Stimulated activated naive CD8-positive, alpha-beta T cell treated with anti-CD3 and anti-CD28 coated beads, Interleukin-15, amount 100 ng/mL, for 72 hours (primary cell): ENCODE measurements around the gene LLPH.
A peak's percentile ranks its signal among the peaks of the same experiment; 100 is the strongest.

ENCODE experiments used
- ATAC-seq: fragments of 150-1000 bp; cut with Tn5 transposase; 2 replicates; pipeline ENCODE4 v1.10.0; 2021; ENCODE audit warnings: mild to moderate bottlenecking, moderate library complexity
- DNase-seq, 2 donors: peaks; one replicate each; pipeline ENCODE4 v3.0.0; 2021 to 2022
- H3K27ac Mint-ChIP-seq, 2 donors: one replicate each; pipeline ENCODE4 v1.8.0; 2022; ENCODE audit warnings: mild to moderate bottlenecking in 2 of 2, mixed read lengths in 2 of 2, moderate library complexity in 2 of 2
- H3K27me3 Mint-ChIP-seq: one replicate; pipeline ENCODE4 v1.8.0; 2022; ENCODE audit warnings: mixed read lengths
- H3K4me1 Mint-ChIP-seq: one replicate; pipeline ENCODE4 v1.8.0; 2022; ENCODE audit warnings: mild to moderate bottlenecking, mixed read lengths
- H3K4me3 Mint-ChIP-seq, 2 donors: one replicate each; pipeline ENCODE4 v1.8.0; 2022; ENCODE audit warnings: mild to moderate bottlenecking in 2 of 2, mixed read lengths in 2 of 2, moderate library complexity in 1 of 2
- H3K9me3 Mint-ChIP-seq, 2 donors: one replicate each; pipeline ENCODE4 v1.8.0; 2022; ENCODE audit warnings: mixed read lengths in 2 of 2

Gene LLPH

DNA sequence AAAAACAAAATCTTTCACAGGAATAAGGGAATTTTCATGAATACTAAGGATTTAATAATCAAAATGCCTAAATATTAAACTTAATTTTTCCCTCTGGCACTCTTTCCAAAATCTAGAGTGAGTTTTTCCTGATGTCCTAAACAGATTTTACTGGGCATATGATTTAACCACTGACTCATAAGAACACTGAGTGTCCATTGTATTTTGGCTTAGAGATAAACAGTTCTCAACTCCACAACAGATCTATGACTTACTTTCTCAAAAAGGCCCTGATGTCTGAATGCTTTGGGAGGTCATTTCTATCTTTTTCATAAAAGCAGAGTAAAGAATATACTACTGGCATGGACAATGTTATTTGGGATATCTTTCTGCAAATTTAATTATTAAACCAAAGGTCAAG lies 24.2 kb upstream of the LLPH start:
- DNase-seq, result no peak
- H3K27me3 Mint-ChIP-seq, result no peaks in the 10 kb centered on the region

DNA sequence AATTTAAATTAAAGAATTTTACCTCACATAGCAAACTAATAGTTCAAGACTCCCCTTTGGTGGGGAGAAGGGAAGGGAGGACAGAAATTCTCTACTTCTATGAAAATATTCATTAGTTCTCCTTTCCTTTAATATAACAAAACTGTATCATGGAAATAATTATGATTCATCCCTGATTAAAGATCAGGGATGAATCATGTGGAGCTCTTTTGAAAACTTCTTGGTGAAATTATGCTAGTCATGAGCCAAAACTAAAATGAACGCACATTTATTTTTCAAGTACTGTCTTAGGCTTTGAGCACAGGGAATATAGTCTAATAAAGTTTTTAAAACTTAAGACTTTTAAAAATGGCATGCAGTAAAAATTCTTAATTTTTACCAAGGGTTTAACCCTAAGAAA lies 22.2 kb upstream of the LLPH start:
- no peak overlapping the region for H3K27ac Mint-ChIP-seq
- H3K4me1 Mint-ChIP-seq, result peaks cover 28% of the 10 kb centered on the region
- ATAC-seq, result no peak
- no peak overlapping the region for H3K4me3 Mint-ChIP-seq
- DNase-seq, result no peak
- H3K27me3 Mint-ChIP-seq, result no peaks in the 10 kb centered on the region
- no peaks in the 10 kb centered on the region for H3K9me3 Mint-ChIP-seq

More for the DNA sequence above, 24.2 kb upstream of the LLPH start:
- ATAC-seq, result no peak
- peaks cover 42% of the 10 kb centered on the region for H3K4me1 Mint-ChIP-seq
- no peaks in the 10 kb centered on the region for H3K9me3 Mint-ChIP-seq
- no peak overlapping the region for H3K4me3 Mint-ChIP-seq
- peak overlapping the region in 1 of 2 donors; percentile 48 for H3K27ac Mint-ChIP-seq

GRCh38 chr12:66149702-66150398 lies 19.3 kb upstream of the LLPH start:
- no peak for ATAC-seq
- no peak overlapping the region for H3K27ac Mint-ChIP-seq
- no peaks in the 10 kb centered on the region for H3K9me3 Mint-ChIP-seq
- no peaks in the 10 kb centered on the region for H3K27me3 Mint-ChIP-seq
- no peak overlapping the region for H3K4me3 Mint-ChIP-seq
- no peak for DNase-seq
- H3K4me1 Mint-ChIP-seq, result peaks cover 17% of the 10 kb centered on the region

DNA sequence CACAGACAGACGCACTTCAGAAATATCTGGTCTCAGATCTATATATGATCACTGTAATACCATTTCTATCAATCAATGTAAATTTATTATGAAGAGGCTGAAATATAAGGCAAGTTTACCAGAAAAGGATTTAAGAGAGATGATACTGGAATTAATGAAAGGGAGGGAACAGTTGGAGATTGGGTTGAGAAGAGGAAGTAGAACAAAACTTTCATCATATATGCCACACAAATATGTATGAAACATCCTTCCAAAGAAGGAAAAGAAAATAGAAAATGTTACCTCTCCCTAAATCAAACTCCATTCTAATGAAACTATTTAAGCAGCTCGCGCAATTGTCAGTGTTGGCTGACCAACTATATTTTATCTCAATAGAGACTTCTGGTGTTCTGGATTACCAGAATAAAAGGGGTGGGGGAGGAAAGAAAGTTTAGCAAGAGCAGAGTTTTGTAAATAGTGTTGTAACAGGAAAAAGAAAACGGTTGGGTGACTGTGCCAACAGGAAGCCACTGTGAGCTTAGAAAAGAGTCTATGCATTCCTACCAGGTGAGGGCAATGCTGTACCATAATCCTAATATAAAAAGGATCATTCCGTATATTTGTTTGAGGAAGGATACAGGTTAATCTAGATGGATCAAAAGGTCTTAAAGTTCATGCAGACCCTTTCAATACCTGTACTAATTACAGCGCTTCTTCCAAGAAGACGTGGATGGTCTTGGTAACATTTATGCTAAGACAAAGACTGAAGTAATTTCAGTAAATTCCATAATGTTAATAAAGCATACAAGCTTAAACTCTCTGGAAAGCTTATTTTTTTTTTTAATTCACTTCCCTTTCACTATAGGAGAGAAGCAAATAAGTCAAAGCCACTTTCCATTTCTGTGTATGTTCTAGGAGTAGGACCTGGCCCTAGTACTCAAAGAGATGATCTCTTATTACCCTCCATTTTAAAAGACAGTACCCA lies 14.5 kb upstream of the LLPH start:
- no peak for DNase-seq
- Mint-ChIP-seq H3K9me3 (peaks cover 8 to 17% of the 10 kb centered on the region in 2 donors), H3K4me3 (no peak overlapping the region), H3K27me3 (no peaks in the 10 kb centered on the region), H3K4me1 (peaks cover 11% of the 10 kb centered on the region), H3K27ac (peak overlapping the region; percentile 3 to 32)
- peak; percentile 66 for ATAC-seq

DNA sequence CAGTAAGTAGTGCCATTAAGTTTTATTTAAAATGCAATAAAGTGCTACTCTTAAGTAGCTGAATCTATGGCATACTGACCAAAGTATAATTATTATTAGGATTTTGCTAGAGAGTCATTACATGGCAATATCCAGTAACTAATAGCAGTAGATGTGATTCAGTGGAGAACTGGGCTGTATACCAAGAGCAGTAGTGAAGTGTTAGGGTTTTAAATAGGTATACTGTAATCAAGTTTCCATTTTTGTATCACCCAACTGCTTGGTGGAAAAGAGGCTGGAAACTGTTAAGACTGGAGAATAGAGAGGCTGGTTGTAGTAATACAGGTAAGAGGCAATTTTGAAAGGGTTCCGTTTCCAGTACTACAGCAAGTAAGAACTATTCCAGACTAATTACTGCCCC lies 13.3 kb upstream of the LLPH start:
- no peak for ATAC-seq
- Mint-ChIP-seq H3K27ac (no peak overlapping the region), H3K27me3 (no peaks in the 10 kb centered on the region), H3K4me1 (peaks cover 11% of the 10 kb centered on the region), H3K4me3 (no peak overlapping the region), H3K9me3 (peaks cover 11 to 20% of the 10 kb centered on the region in 2 donors)
- no peak for DNase-seq

- peaks cover 11 to 20% of the 10 kb centered on the region in 2 donors for H3K9me3 Mint-ChIP-seq
- H3K4me1 Mint-ChIP-seq, result peaks cover 11% of the 10 kb centered on the region
- no peak overlapping the region for H3K4me3 Mint-ChIP-seq
- DNase-seq (no peak), ATAC-seq (no peak)
- no peaks in the 10 kb centered on the region for H3K27me3 Mint-ChIP-seq
- no peak overlapping the region for H3K27ac Mint-ChIP-seq
These were observed 12.3 kb upstream of the LLPH start for GRCh38 chr12:66142826-66143225.

DNA sequence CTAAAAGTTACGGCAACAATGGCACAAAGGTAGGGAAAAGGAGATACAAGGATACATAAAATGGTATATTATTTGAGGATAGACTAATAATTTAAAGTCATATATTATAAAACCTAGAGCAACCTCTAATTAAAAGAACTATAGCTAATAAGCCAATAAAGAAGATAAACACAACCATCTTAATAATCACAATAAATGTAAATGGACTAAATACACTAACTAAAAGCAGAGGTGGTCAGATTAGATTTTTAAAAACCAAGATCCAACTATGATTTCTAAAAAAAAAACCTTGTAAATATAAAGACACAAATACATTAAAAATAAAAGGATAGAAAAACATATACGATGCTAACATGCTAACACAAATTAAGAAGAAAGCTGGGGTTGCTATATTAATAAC lies 10.7 kb upstream of the LLPH start:
- no peak overlapping the region for H3K4me3 Mint-ChIP-seq
- no peak for ATAC-seq
- H3K4me1 Mint-ChIP-seq, result peaks cover 11% of the 10 kb centered on the region
- no peak for DNase-seq
- no peaks in the 10 kb centered on the region for H3K27me3 Mint-ChIP-seq
- no peak overlapping the region for H3K27ac Mint-ChIP-seq
- peaks cover 11 to 20% of the 10 kb centered on the region in 2 donors for H3K9me3 Mint-ChIP-seq

- H3K27ac Mint-ChIP-seq, result no peak overlapping the region
- ATAC-seq, result no peak
- peaks cover 11 to 20% of the 10 kb centered on the region in 2 donors for H3K9me3 Mint-ChIP-seq
- DNase-seq, result no peak
- no peaks in the 10 kb centered on the region for H3K27me3 Mint-ChIP-seq
- H3K4me1 Mint-ChIP-seq, result peaks cover 11% of the 10 kb centered on the region
- no peak overlapping the region for H3K4me3 Mint-ChIP-seq
These were observed 10.2 kb upstream of the LLPH start for GRCh38 chr12:66140731-66141130.

GRCh38 chr12:66139328-66139727 lies 8.8 kb upstream of the LLPH start:
- DNase-seq (no peak), ATAC-seq (no peak)
- Mint-ChIP-seq H3K9me3 (peaks cover 11 to 20% of the 10 kb centered on the region in 2 donors), H3K4me1 (no peaks in the 10 kb centered on the region), H3K27ac (no peak overlapping the region), H3K4me3 (no peak overlapping the region), H3K27me3 (no peaks in the 10 kb centered on the region)

DNA sequence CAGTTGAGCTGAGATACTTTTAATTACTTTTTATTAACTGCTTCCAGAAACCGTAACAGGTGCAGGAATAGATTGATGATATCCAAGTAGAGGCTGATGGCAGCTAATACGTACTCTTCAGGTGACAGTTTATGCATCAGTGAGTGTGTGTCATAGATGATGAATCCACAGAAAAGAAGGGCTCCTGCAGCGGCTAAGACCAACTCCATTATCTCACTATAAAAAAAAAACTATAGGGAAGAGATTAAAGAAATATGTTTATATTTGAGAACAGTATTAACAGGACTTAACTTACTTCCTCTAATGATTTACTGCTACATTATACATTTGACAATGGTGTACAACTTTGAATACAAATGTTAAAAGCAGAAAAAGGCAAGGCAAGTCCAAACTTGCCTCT lies 7.4 kb upstream of the LLPH start:
- H3K4me3 Mint-ChIP-seq, result no peak overlapping the region
- H3K4me1 Mint-ChIP-seq, result peaks cover 2% of the 10 kb centered on the region
- H3K9me3 Mint-ChIP-seq, result peaks cover 11 to 20% of the 10 kb centered on the region in 2 donors
- H3K27ac Mint-ChIP-seq, result no peak overlapping the region
- DNase-seq, result no peak
- no peak for ATAC-seq
- H3K27me3 Mint-ChIP-seq, result no peaks in the 10 kb centered on the region

- no peak for ATAC-seq
- no peak for DNase-seq
- H3K4me1 Mint-ChIP-seq, result peaks cover 41% of the 10 kb centered on the region
- no peaks in the 10 kb centered on the region for H3K27me3 Mint-ChIP-seq
- peak overlapping the region in 1 of 2 donors; percentile 92 for H3K4me3 Mint-ChIP-seq
- H3K9me3 Mint-ChIP-seq, result no peaks in the 10 kb centered on the region
- H3K27ac Mint-ChIP-seq, result no peak overlapping the region
These were observed 1.9 kb upstream of the LLPH start for GRCh38 chr12:66132408-66132807.

- H3K27ac Mint-ChIP-seq, result peak overlapping the region; percentile 97 to 98
- peaks cover 48% of the 10 kb centered on the region for H3K4me1 Mint-ChIP-seq
- peak overlapping the region; percentile 87 to 92 for H3K4me3 Mint-ChIP-seq
- peak; percentile 83 for ATAC-seq
- no peaks in the 10 kb centered on the region for H3K9me3 Mint-ChIP-seq
- no peaks in the 10 kb centered on the region for H3K27me3 Mint-ChIP-seq
- DNase-seq, result no peak
These were observed 628 bp upstream of the LLPH start for GRCh38 chr12:66131067-66131688.

GRCh38 chr12:66129934-66130266 lies 650 bp downstream of the LLPH start:
- H3K27me3 Mint-ChIP-seq, result no peaks in the 10 kb centered on the region
- H3K27ac Mint-ChIP-seq, result peak overlapping the region; percentile 97 to 98
- peak overlapping the region; percentile 87 to 92 for H3K4me3 Mint-ChIP-seq
- ATAC-seq, result peak; percentile 13
- H3K4me1 Mint-ChIP-seq, result peaks cover 59% of the 10 kb centered on the region
- DNase-seq, result peak in 1 of 2 donors; percentile 13
- no peaks in the 10 kb centered on the region for H3K9me3 Mint-ChIP-seq

- H3K27me3 Mint-ChIP-seq, result no peaks in the 10 kb centered on the region
- no peaks in the 10 kb centered on the region for H3K9me3 Mint-ChIP-seq
- ATAC-seq (no peak), DNase-seq (no peak)
- peaks cover 55% of the 10 kb centered on the region for H3K4me1 Mint-ChIP-seq
- no peak overlapping the region for H3K27ac Mint-ChIP-seq
- H3K4me3 Mint-ChIP-seq, result no peak overlapping the region
These were observed 2.9 kb downstream of the LLPH start for GRCh38 chr12:66127650-66128049.

GRCh38 chr12:66120477-66120876 lies 10.1 kb downstream of the LLPH start:
- no peak overlapping the region for H3K27ac Mint-ChIP-seq
- peaks cover 17% of the 10 kb centered on the region for H3K4me1 Mint-ChIP-seq
- H3K27me3 Mint-ChIP-seq, result no peaks in the 10 kb centered on the region
- no peaks in the 10 kb centered on the region for H3K9me3 Mint-ChIP-seq
- H3K4me3 Mint-ChIP-seq, result no peak overlapping the region
- DNase-seq (no peak), ATAC-seq (no peak)

- Mint-ChIP-seq H3K27ac (no peak overlapping the region), H3K4me3 (no peak overlapping the region), H3K9me3 (no peaks in the 10 kb centered on the region), H3K27me3 (no peaks in the 10 kb centered on the region), H3K4me1 (peaks cover 10% of the 10 kb centered on the region)
- ATAC-seq, result peak; percentile 60
- DNase-seq, result no peak
These were observed 10.7 kb downstream of the LLPH start for GRCh38 chr12:66119870-66120241.
